ENCODE results near the gene IL24.

Gene IL24

DNA sequence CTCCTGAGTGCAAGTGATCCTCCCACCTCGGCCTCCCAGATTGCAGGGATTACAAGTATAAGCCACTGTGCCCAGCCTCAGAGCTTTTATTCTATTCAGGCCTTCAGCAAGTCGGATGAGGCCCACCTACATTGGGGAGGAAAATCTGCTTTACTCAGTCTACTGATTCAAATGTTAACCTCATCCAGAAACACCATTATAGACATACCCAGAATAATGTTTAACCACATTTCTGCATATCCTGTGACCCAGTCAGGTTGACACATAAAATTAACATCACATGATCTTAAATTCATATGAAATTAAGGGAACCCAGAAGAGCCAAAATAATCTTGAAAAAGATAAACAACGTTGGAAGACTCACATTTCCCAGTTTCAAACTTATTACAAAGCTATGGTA, 16.9 kb upstream of the IL24 start:
- no peak for DNase-seq (ENCODE audit: low read depth)

DNA sequence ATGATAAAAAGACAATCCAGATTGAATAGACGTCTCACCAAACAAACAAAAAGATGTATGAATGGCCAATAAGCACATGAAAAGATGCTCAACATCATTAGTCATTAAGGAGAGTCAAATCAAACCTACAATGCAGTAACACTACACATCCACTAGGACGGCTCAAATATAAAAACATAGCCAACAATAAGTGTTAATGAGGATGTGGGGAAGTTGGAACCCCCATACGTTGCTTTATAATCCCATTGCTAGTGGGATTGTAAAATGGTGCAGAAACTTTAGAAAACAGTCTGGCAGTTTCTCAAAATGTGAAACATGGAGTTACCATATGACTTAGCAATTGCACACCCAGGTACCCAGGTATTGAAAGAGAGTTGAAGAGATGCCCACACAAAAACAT, 14.7 kb upstream of the IL24 start:
- no peak for DNase-seq (ENCODE audit: low read depth)

DNA sequence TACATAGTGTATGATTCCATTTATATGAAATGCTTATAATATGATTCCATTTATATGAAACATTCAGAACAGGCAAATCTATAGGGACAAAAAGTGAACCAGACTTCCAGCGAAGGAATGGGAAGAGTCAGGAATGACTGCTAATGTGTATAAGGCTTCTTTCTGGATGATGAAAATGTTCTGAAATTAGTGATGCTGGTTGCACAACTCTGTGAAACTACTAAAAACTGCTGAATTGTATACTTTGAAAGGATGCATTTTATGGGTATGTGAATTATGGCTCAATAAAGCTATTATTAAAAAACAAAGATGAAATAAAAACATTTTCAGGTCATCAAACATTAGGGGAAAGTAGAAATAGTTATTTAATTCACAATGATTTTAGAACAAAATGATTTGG, 14.1 kb upstream of the IL24 start:
- no peak for DNase-seq (ENCODE audit: low read depth)

DNA sequence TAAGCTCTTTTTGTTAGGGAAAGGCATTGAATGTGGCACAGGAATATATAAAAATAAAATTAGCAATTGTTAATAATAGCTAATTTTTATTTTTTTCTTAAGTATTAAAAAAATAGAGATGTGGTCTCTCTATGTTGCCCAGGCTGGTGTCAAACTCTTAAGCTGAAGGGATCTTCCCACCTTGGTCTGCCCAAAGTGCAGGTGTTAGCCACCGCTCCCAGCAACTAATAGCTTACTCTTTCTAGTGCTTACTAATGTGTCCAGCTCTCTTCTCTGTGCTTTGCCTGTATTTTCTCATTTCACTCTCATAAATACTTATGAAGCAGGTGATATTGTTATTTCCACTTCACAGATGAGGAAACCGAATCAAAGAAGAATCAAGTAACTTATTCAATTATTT, 13.4 kb upstream of the IL24 start:
- DNase-seq (ENCODE audit: low read depth), result no peak

DNA sequence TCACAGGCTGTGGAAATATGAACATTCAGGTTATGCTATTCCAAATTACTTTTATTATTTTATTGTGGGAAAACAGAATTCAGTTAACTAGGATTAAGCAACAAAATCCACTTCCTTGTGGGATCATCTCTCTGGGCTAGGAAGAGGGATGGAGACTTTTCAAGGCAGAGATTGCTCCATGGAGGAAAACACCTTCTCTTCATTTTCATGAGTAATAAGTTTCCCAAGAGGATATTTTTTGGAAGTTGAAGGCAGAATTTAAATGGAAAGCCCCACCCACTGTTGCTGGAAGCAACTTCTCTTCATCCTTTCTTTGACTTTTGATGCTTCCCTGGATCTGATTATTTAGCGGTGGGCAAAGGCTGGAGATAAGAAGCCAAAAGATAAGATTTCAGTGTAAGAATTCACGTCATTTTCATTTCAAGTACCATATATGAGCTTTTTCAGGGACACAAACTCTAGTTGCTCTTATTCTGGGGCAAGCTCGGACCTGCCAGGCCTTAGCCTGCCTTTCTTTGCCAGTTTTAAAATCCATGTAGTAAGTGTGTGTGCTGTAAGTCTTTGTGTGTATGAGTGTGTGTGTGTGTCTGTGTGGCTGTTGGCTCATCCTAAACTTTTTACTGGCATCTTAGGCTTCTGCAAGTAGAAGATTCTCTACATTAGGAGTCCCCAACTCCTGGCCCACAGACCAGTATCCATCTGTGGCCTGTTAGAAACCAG, 11.7 kb upstream of the IL24 start:
- no peak for DNase-seq (ENCODE audit: low read depth)

DNA sequence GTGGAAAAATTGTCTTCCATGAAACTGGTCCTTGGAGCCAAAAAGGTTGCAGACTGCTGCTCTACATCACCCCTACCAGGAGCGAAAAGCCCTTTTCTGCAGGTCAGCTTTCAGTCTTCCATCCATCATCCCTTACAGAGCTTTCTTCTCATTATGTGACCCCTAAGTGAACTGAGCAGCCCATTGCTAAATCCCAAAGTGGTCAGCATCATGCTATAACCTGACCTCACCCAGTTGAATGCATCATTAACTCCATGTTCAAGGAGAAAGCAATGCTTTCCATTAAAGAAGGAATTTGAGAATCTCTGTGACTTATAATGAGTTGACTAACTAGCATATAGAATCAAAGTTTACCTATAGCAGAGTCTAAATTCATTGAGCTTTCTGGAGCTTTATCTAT, 10.4 kb upstream of the IL24 start:
- no peak for DNase-seq (ENCODE audit: low read depth)

DNA sequence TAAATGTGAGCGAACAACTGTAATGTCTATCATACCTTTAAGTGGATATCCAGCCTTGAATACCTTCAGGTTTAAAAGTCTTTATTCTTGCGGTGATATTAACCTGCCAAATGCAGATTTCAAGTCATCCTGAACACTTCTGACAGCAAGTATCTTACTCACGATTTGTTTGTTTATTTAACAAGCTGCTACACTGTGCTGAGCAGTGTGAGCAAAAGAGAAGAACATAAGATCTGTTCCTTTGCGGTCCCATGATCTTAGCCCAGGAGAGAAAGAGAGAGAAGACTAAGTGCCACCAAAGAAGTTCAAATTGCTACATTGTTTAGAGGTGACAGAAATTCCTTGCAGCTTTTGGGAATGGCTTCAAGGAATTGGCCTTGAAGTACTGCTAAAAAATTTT, 9.5 kb upstream of the IL24 start:
- DNase-seq (ENCODE audit: low read depth), result no peak

DNA sequence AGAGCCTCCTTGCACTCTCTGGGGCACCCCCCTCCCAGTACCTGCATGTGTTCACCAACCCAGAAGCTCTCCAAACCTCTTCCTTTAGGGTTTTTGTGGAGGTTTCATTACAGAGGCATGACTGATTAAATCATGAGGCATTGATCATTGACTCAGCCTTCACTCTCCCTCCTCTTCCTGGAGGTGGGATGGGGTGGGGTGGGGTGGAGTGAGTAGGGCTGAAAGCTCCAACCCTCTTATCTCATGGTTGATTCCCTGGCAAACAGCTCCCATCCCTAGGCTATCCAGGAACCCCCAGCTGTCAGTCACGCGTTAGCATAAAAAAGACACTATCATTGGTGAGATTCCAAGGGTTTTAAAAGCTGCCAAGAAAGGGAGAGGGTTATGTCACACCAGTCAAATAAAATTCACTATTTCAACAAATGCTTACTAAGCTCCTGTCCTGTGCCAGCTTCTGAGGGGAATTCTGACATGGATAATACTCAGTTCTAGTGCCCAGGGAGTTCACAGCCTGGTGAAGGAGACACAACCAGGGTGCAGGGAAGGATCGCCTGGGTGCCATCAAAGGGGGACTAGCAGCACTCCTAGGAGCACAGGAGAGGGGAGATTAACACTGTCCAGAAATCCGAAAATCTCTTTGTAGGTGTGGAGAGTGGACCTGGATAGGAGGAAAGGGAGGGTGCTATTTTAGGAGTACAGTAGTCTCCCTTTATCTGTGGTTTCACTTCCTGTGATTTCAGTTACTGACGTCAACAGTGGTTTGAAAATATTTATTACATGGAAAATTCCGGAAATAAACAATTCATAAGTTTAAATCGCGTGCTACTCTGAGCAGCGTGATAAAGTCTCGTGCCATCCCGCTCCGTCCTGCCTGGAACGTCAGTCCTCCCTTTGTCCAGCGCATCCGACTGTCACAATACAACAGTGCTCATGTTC, 6.8 kb upstream of the IL24 start:
- no peak for DNase-seq (ENCODE audit: low read depth)

DNA sequence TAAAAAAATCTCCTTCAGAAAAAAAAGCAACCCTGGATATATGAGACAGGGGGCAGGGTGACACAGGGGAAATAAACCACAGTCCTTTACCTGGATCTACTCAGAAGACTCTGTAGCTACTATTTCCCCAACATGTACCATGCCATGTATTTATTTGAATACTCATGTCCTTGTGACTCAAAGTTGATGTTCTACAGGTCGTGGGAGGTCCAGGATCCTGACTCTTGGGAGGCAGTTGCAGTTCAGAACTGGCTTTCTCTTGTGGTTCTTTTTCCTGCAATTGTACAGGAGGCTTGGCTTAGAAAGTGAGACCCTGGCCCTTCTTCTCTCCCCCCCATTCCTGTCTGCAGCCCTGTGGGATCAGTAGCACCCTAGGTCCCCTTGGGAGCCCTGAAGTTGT, 5.8 kb upstream of the IL24 start:
- no peak for DNase-seq (ENCODE audit: low read depth)

DNA sequence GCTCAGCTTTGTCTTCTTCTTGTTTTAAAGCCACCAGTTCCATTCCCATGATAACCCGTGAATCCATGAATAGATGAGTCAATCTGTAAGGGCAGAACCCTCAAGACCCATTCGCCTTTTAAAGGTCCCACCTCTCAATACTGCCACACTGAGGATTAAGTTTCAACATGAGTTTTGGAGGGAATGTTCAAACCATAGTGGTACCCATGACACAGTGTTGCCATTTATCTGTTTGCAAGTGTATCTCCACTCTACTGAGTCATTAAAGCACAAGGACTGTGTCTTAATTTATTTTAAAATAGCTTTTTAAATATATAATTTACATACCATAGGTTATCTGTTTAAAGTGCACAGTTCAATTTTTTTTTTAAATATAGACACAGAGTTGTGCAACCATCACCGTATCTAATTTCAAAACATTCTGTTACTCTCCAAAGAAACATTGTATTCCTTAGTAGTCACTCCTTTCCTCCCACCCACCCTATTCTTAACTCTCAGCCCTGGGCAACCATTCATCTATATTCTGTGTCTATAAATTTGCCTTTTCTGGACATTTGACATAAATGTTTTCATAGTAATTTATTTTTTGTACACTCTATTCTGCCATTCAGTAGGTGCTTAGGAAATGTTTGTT, 4.8 kb upstream of the IL24 start:
- no peak for DNase-seq (ENCODE audit: low read depth)

DNA sequence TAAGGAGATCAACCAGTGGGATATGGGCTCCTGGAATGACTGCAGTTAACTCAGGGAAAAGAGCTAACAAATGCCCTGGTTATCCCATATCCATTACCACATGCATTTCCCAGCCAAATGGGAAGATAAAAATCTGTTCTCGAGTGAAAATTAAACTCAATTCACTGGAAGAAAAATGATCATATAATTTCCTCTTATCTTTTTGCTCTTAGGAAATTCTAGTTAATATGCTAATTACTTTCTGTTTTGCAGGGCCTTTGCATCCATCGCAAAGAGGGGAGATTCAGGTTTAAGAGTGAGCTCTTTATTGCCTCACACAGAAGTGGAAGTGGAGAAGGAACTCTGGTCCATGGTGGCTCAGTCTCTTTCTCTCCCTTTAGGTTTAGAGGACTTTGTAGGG, 3.9 kb upstream of the IL24 start:
- no peak for DNase-seq (ENCODE audit: low read depth)

DNA sequence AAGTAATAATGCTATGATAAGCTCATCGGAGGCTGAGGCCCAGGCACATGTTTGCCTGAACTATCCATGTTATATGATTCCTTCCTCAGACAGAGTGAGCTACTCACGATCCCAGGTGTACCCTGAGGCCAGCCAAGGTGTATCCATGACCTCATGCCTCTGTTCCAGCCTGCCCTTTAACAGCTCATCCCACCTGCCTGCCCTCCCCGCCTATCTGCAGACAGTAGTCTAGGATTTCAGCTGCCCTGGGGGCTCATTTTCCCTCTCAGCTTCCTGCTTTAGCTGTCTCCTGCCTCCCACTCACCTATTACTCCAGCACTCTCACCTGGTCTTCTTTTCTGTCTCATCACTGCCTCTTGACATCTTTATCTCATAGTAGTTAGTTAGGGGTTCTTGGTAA, 1.9 kb upstream of the IL24 start:
- no peak for DNase-seq (ENCODE audit: low read depth)

DNA sequence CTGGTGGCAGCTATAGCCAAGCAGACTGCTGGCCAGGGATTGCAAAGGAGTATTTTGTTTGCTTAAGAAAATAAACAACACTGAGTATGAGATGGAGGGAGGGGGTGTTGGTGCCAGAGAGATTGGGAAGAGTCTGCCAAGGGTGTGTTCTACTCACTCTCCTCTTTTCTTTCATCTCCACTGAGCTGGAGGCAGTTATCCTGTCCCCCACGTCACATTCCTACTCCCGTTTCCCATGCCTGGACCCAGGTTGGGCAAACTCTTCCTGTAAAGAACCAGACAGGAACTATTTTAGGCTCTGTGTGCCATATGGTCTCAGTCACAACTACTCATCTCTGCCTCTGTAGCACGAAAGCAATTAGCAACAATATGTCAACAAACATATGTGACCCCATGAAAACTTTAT, 1.4 kb upstream of the IL24 start:
- DNase-seq (ENCODE audit: low read depth), result no peak

DNA sequence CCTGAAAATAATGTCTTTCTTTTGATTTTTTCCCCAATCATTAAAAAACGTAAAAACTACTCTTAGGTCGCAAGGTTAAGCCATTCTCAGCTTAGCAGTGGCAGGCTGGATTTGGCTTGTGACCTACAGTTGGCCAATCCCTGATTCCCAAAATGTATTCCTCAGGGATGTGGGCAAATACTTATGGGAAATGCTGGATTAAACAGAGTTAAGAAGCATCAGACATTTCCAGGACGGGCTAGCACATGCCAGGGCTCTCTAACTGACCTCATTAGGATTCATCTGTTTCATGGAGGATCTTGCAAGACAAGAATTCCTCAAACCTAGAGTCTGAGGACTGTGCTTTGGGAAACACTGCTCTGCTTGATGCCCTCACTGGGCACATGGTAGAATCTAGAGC, 982 bp upstream of the IL24 start:
- DNase-seq (ENCODE audit: low read depth), result no peak

DNA sequence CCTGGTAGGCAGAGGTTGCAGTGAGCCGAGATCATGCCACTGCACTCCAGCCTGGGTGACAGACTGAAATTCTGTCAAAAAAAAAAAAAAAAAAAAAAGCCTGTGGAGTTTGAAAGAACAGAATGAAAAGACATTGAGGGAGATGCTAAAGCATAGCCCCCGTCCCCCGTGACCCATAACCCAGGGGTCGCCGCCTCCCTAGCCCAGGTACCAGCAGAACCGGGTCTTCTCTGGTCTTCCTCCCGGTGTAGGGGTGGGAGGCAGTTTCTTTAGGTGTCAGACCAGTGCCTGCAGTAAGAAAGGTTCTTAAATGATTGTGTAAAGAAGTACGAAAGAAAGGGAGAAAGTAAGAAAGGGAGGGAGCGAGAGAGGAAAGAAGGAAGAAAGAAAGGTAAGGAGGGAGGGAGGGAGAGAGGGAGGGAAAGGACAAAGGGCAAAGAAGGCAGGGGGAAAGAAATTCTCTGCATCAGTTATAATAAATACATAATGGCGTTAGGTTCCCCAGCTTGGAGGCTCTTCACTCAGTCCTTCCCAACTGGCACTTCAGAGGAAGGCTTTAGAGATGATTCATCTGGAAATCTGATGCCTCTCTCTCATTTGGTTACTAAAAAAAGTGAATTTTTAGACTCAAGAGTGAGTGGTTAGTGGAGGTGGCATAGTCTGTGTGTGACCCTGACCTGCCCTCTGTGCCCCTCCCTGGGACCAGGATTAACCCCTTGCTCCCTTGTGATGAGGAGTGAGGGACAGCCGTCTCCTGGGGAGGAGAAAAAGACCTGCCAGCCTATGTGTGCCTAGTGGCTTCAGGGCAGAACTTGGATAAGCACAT, 1.1 kb downstream of the IL24 start:
- DNase-seq (ENCODE audit: low read depth), result no peak

DNA sequence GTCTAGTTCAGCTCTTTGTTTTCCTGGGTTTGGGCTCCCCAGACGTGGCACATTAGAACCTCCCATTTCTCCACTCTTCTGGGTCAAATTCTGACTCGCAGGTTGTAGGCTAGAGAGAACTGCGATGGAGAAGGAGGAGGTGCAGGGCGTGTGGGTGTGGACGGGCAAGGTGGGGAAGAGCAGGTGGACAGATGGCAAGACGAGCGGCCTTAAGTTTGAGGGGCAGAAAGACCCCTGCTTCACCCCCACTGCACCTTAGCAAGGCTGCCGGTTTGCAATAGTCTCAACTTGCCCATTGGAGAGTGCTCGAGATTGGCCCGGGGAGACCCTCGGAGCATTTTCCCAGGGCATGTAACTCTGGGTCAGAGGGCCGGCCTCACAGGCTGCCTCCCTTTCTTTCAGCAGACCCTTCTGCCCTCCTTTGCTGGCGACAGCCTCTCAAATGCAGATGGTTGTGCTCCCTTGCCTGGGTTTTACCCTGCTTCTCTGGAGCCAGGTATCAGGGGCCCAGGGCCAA, 1.7 kb downstream of the IL24 start:
- DNase-seq (ENCODE audit: low read depth), result no peak

DNA sequence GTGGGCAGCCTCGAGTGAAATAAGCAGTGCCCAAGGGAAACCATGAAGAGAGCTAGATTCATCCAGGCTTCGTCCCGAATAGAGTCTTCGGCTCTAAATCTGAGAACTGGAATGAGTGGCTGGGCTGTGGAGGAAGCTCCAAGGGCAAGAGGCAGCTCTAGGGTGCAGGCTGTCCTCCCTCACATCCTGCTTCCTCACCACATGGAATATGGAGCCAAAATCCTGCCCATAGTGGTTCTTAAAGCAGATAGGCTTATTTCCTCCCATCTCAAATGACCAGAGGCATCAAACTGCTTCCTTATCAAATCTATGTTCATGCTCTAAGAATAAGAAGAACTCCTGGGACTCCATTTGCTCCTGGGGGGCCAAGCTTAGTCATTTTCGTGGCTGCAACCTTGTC, 2.5 kb downstream of the IL24 start:
- no peak for DNase-seq (ENCODE audit: low read depth)

DNA sequence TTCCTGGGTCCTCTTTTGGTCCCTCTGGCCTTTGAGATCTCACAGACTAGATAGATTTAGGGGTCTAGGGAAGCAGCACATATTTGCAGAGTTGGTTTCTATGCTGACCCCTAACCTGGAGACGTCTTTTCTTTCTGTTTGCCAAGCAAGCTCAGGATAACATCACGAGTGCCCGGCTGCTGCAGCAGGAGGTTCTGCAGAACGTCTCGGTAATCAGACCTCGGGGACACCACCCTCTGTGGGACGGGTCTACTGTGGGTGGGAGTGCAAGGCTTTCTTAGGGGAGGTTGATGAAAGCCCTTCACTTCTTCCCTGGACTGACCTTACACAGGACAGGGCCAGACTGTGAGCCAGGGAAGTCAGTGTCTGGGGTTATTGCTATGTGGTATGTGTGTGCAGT, 2.9 kb downstream of the IL24 start:
- DNase-seq (ENCODE audit: low read depth), result no peak

DNA sequence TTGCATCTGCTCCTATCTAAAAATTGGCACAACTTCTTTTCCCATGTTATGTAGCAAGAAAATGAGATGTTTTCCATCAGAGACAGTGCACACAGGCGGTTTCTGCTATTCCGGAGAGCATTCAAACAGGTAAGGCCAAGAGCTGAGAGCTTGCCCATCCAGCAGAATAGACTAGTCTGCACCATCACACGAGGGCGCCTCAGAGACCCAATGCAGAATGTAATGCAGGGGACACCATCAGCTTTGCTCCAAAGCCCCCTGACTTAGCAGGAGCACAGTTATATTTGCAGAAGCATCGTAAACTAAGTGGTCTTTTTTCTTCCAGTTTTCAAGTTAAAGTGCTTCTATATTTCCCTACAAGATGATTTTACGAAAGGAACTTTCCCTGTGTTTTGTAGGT, 4.7 kb downstream of the IL24 start:
- no peak for DNase-seq (ENCODE audit: low read depth)

DNA sequence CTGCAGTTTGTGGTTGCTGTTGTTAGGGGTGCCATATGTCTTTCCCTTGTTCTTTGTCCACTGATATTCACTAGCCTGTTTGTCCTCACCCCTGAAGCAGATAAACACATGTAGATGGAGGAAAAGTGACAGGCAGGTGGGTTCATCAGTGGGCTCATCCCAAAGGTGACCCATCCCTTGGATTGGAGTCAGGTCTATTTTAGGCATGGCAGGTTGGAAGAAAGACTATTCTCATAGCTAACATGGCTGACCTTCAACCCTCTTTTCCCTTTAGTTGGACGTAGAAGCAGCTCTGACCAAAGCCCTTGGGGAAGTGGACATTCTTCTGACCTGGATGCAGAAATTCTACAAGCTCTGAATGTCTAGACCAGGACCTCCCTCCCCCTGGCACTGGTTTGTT, 5.5 kb downstream of the IL24 start:
- no peak for DNase-seq (ENCODE audit: low read depth)

DNA sequence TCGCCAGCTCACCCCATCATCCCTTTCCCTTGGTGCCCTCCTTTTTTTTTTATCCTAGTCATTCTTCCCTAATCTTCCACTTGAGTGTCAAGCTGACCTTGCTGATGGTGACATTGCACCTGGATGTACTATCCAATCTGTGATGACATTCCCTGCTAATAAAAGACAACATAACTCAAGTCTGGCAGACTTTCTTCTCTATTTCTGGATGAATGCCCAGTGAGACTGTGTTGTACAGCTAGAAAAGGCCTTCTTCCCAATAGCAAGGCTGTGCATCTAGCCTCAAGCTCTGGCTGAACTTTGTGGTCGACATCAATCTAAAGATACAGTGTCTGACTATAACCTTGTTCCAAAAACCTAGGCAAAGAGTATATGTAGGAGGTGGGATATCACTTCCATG, 6.4 kb downstream of the IL24 start:
- no peak for DNase-seq (ENCODE audit: low read depth)

Measured in activated T-cell treated with anti-CD3 and anti-CD28 coated beads for 1 hour (primary cell).